Measurements from ENCODE around the gene JMY.

JMY gene

GRCh38 chr5:79357398-79357797, 121.5 kb downstream of the JMY start:
- DNase-seq (ENCODE audit: insufficient read length, low spot score) (no peak), FAIRE-seq (no peak)
- TF ChIP-seq CTCF (IDR thresholded peaks at IDR 0.05; ENCODE audit: insufficient read depth, missing control alignments): no peak
